HUES48 (cell line): ENCODE data around the gene CMSS1.
A peak's percentile ranks its signal among the peaks of the same experiment; 100 is the strongest.

Experiments used
- H3K27ac ChIP-seq: one replicate; pipeline ENCODE4 v1.7.0; 2013; ENCODE audit warnings: low read depth, low read length, inconsistent platforms
- H3K27me3 ChIP-seq: 2 replicates; pipeline ENCODE4 v1.6.1; 2013; ENCODE audit warnings: mild to moderate bottlenecking, low read length; ENCODE audit not compliant: control insufficient read depth, insufficient read depth
- H3K36me3 ChIP-seq: 2 replicates; pipeline ENCODE4 v1.6.1; 2013; ENCODE audit warnings: low read length; ENCODE audit not compliant: control insufficient read depth, insufficient read depth
- H3K4me1 ChIP-seq: 2 replicates; pipeline ENCODE4 v1.6.1; 2013; ENCODE audit warnings: mild to moderate bottlenecking, low read length; ENCODE audit not compliant: control insufficient read depth, insufficient read depth
- H3K4me3 ChIP-seq: 2 replicates; pipeline ENCODE4 v1.5.1; 2013; ENCODE audit warnings: mild to moderate bottlenecking, low read depth, low read length
- H3K9ac ChIP-seq: 2 replicates; pipeline ENCODE4 v1.6.1; 2013; ENCODE audit warnings: mild to moderate bottlenecking, low read depth, low read length, moderate library complexity
- H3K9me3 ChIP-seq: 2 replicates; pipeline ENCODE4 v1.6.1; 2013; ENCODE audit warnings: low read length; ENCODE audit not compliant: control insufficient read depth, insufficient read depth

The CMSS1 gene

GRCh38 chr3:99783011-99783573 lies 34.6 kb upstream of the CMSS1 start:
- no peaks in the 10 kb centered on the region for H3K36me3 ChIP-seq
- H3K9me3 ChIP-seq = no peaks in the 10 kb centered on the region
- H3K9ac ChIP-seq = no peak overlapping the region
- no peaks in the 10 kb centered on the region for H3K4me1 ChIP-seq
- no peak overlapping the region for H3K4me3 ChIP-seq
- H3K27ac ChIP-seq = no peak overlapping the region
- H3K27me3 ChIP-seq = no peaks in the 10 kb centered on the region

GRCh38 chr3:99789011-99789721 lies 28.5 kb upstream of the CMSS1 start:
- Histone ChIP-seq H3K4me1 (no peaks in the 10 kb centered on the region), H3K27me3 (no peaks in the 10 kb centered on the region), H3K9ac (no peak overlapping the region), H3K27ac (no peak overlapping the region), H3K9me3 (no peaks in the 10 kb centered on the region), H3K36me3 (no peaks in the 10 kb centered on the region), H3K4me3 (no peak overlapping the region)

GRCh38 chr3:99794485-99794884 lies 23.2 kb upstream of the CMSS1 start:
- Histone ChIP-seq H3K4me1 (no peaks in the 10 kb centered on the region), H3K9me3 (no peaks in the 10 kb centered on the region), H3K9ac (no peak overlapping the region), H3K27ac (no peak overlapping the region), H3K27me3 (no peaks in the 10 kb centered on the region), H3K36me3 (no peaks in the 10 kb centered on the region), H3K4me3 (no peak overlapping the region)

GRCh38 chr3:99795573-99795972 lies 22.1 kb upstream of the CMSS1 start:
- Histone ChIP-seq H3K4me1 (no peaks in the 10 kb centered on the region), H3K36me3 (no peaks in the 10 kb centered on the region), H3K4me3 (no peak overlapping the region), H3K27me3 (no peaks in the 10 kb centered on the region), H3K9ac (no peak overlapping the region), H3K27ac (no peak overlapping the region), H3K9me3 (no peaks in the 10 kb centered on the region)

GRCh38 chr3:99799422-99799821 lies 18.2 kb upstream of the CMSS1 start:
- Histone ChIP-seq H3K4me1 (no peaks in the 10 kb centered on the region), H3K36me3 (no peaks in the 10 kb centered on the region), H3K27ac (no peak overlapping the region), H3K9me3 (peaks cover 12% of the 10 kb centered on the region; the same call in 1 of the 2 replicates), H3K9ac (no peak overlapping the region), H3K4me3 (no peak overlapping the region), H3K27me3 (no peaks in the 10 kb centered on the region)

GRCh38 chr3:99803297-99803696 lies 14.4 kb upstream of the CMSS1 start:
- Histone ChIP-seq H3K9ac (no peak overlapping the region), H3K27ac (no peak overlapping the region), H3K4me1 (no peaks in the 10 kb centered on the region), H3K27me3 (no peaks in the 10 kb centered on the region), H3K9me3 (peaks cover 27% of the 10 kb centered on the region), H3K4me3 (no peak overlapping the region), H3K36me3 (no peaks in the 10 kb centered on the region)

GRCh38 chr3:99805160-99805559 lies 12.5 kb upstream of the CMSS1 start:
- H3K9me3 ChIP-seq = peaks cover 27% of the 10 kb centered on the region
- no peak overlapping the region for H3K27ac ChIP-seq
- H3K4me1 ChIP-seq = no peaks in the 10 kb centered on the region
- no peak overlapping the region for H3K9ac ChIP-seq
- H3K4me3 ChIP-seq = no peak overlapping the region
- no peaks in the 10 kb centered on the region for H3K36me3 ChIP-seq
- H3K27me3 ChIP-seq = no peaks in the 10 kb centered on the region

- Histone ChIP-seq H3K27me3 (no peaks in the 10 kb centered on the region), H3K36me3 (no peaks in the 10 kb centered on the region), H3K4me3 (no peak overlapping the region), H3K4me1 (no peaks in the 10 kb centered on the region), H3K9ac (no peak overlapping the region), H3K27ac (no peak overlapping the region), H3K9me3 (peaks cover 23% of the 10 kb centered on the region)
Observed at GRCh38 chr3:99808163-99808794, 9.4 kb upstream of the CMSS1 start.

GRCh38 chr3:99809565-99809964 lies 8.1 kb upstream of the CMSS1 start:
- Histone ChIP-seq H3K27me3 (no peaks in the 10 kb centered on the region), H3K9me3 (peaks cover 14% of the 10 kb centered on the region), H3K9ac (no peak overlapping the region), H3K4me1 (no peaks in the 10 kb centered on the region), H3K4me3 (no peak overlapping the region), H3K36me3 (no peaks in the 10 kb centered on the region), H3K27ac (no peak overlapping the region)

GRCh38 chr3:99810403-99810802 lies 7.3 kb upstream of the CMSS1 start:
- no peak overlapping the region for H3K4me3 ChIP-seq
- no peak overlapping the region for H3K9ac ChIP-seq
- H3K4me1 ChIP-seq = no peaks in the 10 kb centered on the region
- H3K27ac ChIP-seq = no peak overlapping the region
- H3K9me3 ChIP-seq = peaks cover 6% of the 10 kb centered on the region
- H3K27me3 ChIP-seq = no peaks in the 10 kb centered on the region
- no peaks in the 10 kb centered on the region for H3K36me3 ChIP-seq

- no peaks in the 10 kb centered on the region for H3K36me3 ChIP-seq
- H3K9ac ChIP-seq = peak overlapping the region; percentile 84
- peaks cover 4% of the 10 kb centered on the region for H3K4me1 ChIP-seq
- no peaks in the 10 kb centered on the region for H3K27me3 ChIP-seq
- H3K4me3 ChIP-seq = peak overlapping the region; percentile 86
- H3K27ac ChIP-seq = peak overlapping the region; percentile 55
- no peaks in the 10 kb centered on the region for H3K9me3 ChIP-seq
Observed at GRCh38 chr3:99817047-99817436, 620 bp upstream of the CMSS1 start.
